HFFc6 (cell line): ENCODE results near the gene CCN5. TPM values are rescaled to one million over a fixed set of nuclear protein-coding genes. Genes with fewer than 3 reads are reported as not detected.

Experiments
- DNase-seq: peaks from one replicate; pipeline ENCODE4 v3.0.0-alpha.2; 2018
- H3K27ac Mint-ChIP-seq: 2 replicates; pipeline ENCODE4 v1.8.0; 2020; ENCODE audit warnings: mild to moderate bottlenecking, mixed read lengths
- H3K27me3 Mint-ChIP-seq: 2 replicates; pipeline ENCODE4 v1.8.0; 2021; ENCODE audit warnings: mild to moderate bottlenecking, moderate library complexity, mixed read lengths; ENCODE audit not compliant: insufficient read depth
- H3K36me3 Mint-ChIP-seq: 2 replicates; pipeline ENCODE4 v1.8.0; 2021; ENCODE audit warnings: low read depth, mixed read lengths
- H3K4me1 Mint-ChIP-seq: 2 replicates; pipeline ENCODE4 v1.8.0; 2020; ENCODE audit warnings: low read depth, mixed read lengths
- H3K4me3 Mint-ChIP-seq: 2 replicates; pipeline ENCODE4 v1.8.0; 2020; ENCODE audit warnings: mild to moderate bottlenecking, moderate library complexity, mixed read lengths
- H3K9me3 Mint-ChIP-seq: 2 replicates; pipeline ENCODE4 v1.8.0; 2020; ENCODE audit warnings: mild to moderate bottlenecking, mixed read lengths
- total RNA-seq, 6 experiments: library from RNA; stranded (reverse); fragmentation: NEBNext Ultra II Directional; extraction: Animal tissue kit (Norgen Biotek cat#: 25700); gene quantifications; 2 replicates in 1 of 6; 3 replicates in 5 of 6; pipeline ENCODE4 v1.2.3, GENCODE V29; 2021
- TF ChIP-seq, protein P1 (sequence below): fragments of 200-600 bp; sonication (generic); IDR thresholded peaks from 2 replicates; pipeline ENCODE4 v1.5.0; 2021; ENCODE audit warnings: antibody characterized with exemption, mild to moderate bottlenecking

Gene CCN5
- total RNA-seq, 6 experiments from 2014 or later: 0.14 TPM; not detected in 5

DNA sequence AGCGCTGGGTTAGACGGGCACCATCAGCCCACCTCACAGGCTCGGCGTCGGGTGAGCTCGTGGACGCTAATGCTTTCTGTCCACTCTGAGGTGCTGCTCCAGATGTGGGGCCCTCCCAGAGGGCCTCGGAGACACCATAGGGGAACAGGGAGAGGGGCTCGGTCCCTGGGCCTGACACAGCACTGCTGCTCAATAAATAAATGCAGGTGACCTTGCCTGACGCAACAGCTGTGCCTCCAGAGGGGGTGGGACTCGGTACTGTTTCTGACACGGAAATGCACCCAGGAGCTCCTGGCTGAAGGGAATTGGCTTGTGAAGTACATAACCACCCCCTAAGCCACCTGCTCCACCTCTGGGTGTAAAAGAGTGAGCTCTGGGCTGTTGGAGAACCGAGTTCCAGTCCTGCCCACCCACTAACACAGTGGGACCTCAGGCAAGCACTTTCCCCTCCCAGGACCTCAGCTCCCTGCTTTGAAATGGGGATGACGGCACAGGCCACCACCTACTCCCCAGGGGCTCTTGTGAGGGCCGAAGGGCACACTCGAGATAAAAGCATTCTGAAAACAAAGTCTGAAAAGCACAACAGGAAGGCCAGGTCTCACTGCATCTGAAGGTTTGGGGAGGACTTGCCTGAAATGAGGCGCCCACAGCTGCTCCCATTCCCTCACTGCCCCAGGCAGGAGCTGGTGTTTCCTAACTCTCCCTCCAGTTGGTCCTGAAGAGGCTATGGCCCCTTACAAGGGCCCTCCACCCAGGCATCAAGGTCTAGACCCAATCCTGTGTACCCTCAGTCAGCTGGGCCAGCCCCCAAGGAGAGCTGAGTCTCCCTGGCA, 37.1 kb downstream of the CCN5 start:
- TF ChIP-seq, protein P1, sequence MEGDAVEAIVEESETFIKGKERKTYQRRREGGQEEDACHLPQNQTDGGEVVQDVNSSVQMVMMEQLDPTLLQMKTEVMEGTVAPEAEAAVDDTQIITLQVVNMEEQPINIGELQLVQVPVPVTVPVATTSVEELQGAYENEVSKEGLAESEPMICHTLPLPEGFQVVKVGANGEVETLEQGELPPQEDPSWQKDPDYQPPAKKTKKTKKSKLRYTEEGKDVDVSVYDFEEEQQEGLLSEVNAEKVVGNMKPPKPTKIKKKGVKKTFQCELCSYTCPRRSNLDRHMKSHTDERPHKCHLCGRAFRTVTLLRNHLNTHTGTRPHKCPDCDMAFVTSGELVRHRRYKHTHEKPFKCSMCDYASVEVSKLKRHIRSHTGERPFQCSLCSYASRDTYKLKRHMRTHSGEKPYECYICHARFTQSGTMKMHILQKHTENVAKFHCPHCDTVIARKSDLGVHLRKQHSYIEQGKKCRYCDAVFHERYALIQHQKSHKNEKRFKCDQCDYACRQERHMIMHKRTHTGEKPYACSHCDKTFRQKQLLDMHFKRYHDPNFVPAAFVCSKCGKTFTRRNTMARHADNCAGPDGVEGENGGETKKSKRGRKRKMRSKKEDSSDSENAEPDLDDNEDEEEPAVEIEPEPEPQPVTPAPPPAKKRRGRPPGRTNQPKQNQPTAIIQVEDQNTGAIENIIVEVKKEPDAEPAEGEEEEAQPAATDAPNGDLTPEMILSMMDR: no peak
- Mint-ChIP-seq H3K27me3 (peaks cover 22% of the 10 kb centered on the region), H3K36me3 (no peaks in the 10 kb centered on the region), H3K9me3 (no peaks in the 10 kb centered on the region), H3K4me1 (peaks cover 3% of the 10 kb centered on the region; the same call in 1 of the 2 replicates), H3K4me3 (no peak overlapping the region), H3K27ac (no peak overlapping the region)
- DNase-seq: no peak

DNA sequence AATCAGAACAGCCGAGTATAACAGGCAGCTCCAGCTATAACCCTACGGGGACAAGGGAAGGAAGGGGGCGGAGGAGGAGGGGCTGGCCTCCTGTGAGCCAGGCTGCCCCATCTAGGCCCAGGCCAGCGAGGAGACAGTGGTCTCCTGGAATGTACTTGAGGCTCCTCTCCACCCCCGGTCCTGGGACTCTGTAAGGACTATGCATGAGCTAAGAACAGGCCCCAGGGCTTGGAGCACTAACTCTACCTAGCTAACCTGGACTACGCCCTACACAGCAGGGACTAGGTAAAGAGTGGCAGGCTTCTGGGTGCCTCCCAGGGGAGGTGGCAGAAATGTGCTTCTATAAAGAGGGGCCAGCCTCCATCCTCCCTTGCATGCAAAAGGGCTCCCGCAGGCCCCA, 39.4 kb downstream of the CCN5 start:
- peaks cover 2% of the 10 kb centered on the region; the same call in 1 of the 2 replicates for H3K4me1 Mint-ChIP-seq
- no peaks in the 10 kb centered on the region for H3K9me3 Mint-ChIP-seq
- TF ChIP-seq, protein P1: no peak
- H3K4me3 Mint-ChIP-seq: no peak overlapping the region
- H3K27ac Mint-ChIP-seq: no peak overlapping the region
- DNase-seq: no peak
- H3K36me3 Mint-ChIP-seq: no peaks in the 10 kb centered on the region
- H3K27me3 Mint-ChIP-seq: peaks cover 33% of the 10 kb centered on the region

DNA sequence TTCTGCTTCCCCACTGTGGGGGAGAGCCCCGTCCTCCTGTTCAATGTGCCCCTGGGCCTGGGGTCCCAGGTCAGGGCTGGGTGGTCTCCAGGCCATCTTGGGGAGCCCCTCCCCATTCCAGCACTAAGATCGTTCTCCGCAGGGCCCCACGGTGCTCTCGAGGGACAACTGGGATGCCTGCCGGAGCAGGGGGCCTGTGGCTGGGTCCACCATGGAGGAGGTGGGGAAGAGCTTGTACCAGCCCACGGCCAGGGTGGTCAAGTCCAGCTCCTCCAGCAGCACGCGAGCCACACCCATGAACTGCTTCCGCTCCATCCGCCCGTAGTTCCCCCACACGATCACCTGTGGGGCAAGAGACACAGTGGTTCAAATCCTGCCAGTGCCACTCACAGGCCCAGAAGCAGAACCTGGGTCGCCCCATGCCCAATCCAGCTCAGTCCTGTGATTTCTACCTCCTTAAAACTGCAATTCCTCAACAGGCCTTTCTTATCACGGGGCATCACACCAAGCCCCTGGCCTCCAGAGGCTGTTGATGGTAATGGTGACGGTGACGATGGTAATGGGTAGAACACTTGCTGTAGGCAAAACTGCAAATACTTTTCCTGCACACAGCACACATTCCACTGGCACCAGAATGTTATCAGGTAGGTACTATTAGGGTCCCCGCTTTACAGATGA, 41.0 kb downstream of the CCN5 start:
- H3K27ac Mint-ChIP-seq: no peak overlapping the region
- no peaks in the 10 kb centered on the region for H3K36me3 Mint-ChIP-seq
- H3K4me3 Mint-ChIP-seq: no peak overlapping the region
- H3K27me3 Mint-ChIP-seq: peaks cover 33% of the 10 kb centered on the region
- no peak for DNase-seq
- H3K9me3 Mint-ChIP-seq: no peaks in the 10 kb centered on the region
- H3K4me1 Mint-ChIP-seq: peaks cover 5% of the 10 kb centered on the region; the same call in 1 of the 2 replicates
- TF ChIP-seq, protein P1: no peak

DNA sequence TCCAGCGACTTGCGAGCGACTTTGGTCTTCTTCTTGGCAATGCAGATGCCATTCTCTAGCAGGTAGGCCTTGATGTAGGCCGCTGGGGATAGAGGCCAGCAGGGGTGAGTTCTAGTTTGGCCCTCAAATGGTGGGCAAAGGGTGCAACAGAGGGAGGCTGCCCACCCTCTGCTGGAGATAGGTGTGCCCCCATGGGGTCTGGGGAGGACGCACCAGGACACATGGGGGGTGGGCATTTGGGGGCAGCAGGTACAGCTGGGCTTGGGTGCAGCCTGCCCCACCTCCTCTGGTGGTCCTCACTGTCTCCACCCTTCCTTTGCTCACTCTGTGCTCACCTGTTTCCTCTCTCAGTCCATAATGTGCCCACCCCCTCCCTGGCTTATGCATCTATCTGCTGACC, 41.8 kb downstream of the CCN5 start:
- DNase-seq: no peak
- H3K4me1 Mint-ChIP-seq: peaks cover 5% of the 10 kb centered on the region; the same call in 1 of the 2 replicates
- TF ChIP-seq, protein P1: no peak
- no peak overlapping the region for H3K4me3 Mint-ChIP-seq
- H3K9me3 Mint-ChIP-seq: no peaks in the 10 kb centered on the region
- peaks cover 33% of the 10 kb centered on the region for H3K27me3 Mint-ChIP-seq
- no peak overlapping the region for H3K27ac Mint-ChIP-seq
- no peaks in the 10 kb centered on the region for H3K36me3 Mint-ChIP-seq

DNA sequence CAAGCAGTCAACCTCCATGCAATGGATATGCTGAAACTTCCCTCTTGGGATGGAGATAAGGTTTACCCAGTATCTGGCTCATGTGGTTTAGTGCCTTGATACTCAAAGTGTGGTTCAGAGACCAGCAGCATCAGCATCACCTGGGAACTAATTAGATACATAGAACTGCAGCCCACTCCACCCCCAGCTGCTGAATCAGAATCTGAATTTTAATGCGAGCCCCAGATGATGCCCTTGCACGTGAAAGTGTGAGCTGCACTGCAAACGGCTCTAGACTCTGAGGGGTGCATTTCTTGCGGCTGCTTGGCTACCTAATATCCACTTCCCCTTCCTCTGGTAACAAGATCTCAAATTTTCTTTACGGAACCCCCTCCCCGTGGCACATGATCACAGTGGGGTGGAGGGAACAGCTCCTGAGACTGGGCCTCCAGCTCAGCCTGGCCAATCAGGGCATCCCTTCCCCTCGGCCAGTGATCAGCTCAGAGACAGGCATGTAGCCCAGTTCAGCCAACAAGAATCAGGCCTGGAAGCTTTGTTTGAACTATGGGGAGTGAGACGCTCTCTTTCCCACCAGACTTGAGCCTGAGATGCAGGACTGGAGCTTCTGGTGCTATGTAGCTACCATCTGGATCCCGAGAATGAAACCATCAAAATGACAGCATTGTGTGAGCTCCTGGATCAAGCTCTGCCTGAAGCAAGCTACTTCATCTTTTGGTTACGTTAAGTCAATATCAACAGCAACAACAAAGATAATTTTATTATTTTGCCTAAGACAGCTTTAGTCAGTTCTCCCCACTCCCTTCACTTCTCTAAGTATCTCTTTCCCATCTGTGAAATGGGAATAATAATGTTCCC, 43.3 kb downstream of the CCN5 start:
- DNase-seq: no peak
- peaks cover 5% of the 10 kb centered on the region; the same call in 1 of the 2 replicates for H3K4me1 Mint-ChIP-seq
- no peak overlapping the region for H3K27ac Mint-ChIP-seq
- H3K4me3 Mint-ChIP-seq: no peak overlapping the region
- peaks cover 26% of the 10 kb centered on the region for H3K27me3 Mint-ChIP-seq
- H3K36me3 Mint-ChIP-seq: no peaks in the 10 kb centered on the region
- H3K9me3 Mint-ChIP-seq: no peaks in the 10 kb centered on the region
- TF ChIP-seq, protein P1: no peak
